Endothelial cell of umbilical vein (primary cell): ENCODE results near the gene MIXL1.

Experiments
- EZH2 ChIP-seq: IDR thresholded peaks from 2 replicates; pipeline ENCODE4 v1.6.1; 2012; ENCODE audit warnings: borderline replicate concordance, low read depth, mild to moderate bottlenecking, moderate library complexity, low read length, inconsistent platforms; ENCODE audit not compliant: severe bottlenecking
- FOS ChIP-seq: IDR thresholded peaks from 2 replicates; pipeline ENCODE4 v1.6.1; 2011; ENCODE audit warnings: mild to moderate bottlenecking, low read length, moderate library complexity, borderline replicate concordance; ENCODE audit not compliant: insufficient read depth
- MAX ChIP-seq: IDR thresholded peaks from 2 replicates; pipeline ENCODE4 v1.6.1; 2011; ENCODE audit not compliant: insufficient read depth, insufficient read length
- MYC ChIP-seq: IDR thresholded peaks from one replicate; pipeline ENCODE4 v1.6.1; 2011; ENCODE audit warnings: mild to moderate bottlenecking, low read depth, low read length
- POLR2A ChIP-seq: IDR thresholded peaks from 2 replicates; pipeline ENCODE4 v1.6.1; 2012; ENCODE audit warnings: low read depth, mild to moderate bottlenecking, control low read depth, low read length
- POLR2AphosphoS5 ChIP-seq: IDR thresholded peaks from 2 replicates; pipeline ENCODE4 v1.6.1; 2012; ENCODE audit warnings: low read depth, mild to moderate bottlenecking, control low read depth, low read length, moderate library complexity; ENCODE audit not compliant: insufficient read depth
- TF ChIP-seq, protein P1 (sequence below), 2 donors: IDR thresholded peaks; 1 replicate in 1 of 2; 2 replicates in 1 of 2; pipeline ENCODE4 v1.5.1; 2011; ENCODE audit warnings: low read length in 2 of 2, mild to moderate bottlenecking in 2 of 2, moderate library complexity in 2 of 2, control low read depth in 1 of 2, inconsistent platforms in 1 of 2, low read depth in 1 of 2; ENCODE audit not compliant: insufficient read depth in 1 of 2; ENCODE audit errors: extremely low read depth in 1 of 2

DNA sequence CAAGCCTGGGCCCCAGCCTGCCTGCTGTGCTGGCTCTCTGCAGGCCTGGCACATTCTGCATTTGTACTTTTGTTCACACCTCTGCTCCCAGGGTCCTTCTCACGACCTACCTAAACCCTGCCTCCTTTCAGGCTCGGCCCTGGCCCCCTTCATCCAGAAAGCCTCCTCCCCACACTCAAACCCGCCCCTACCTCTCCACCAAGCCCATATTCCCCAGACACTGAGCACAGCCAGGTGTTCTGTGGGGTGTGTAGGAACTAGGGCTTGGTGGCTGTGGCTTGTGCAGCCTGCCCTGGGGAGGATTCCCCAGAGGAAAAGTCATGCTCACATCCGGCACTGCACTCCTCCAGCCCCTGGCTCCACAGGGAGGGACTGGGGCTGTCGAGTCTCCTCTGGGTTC lies 8.2 kb upstream of the MIXL1 start:
- TF ChIP-seq, protein P1, sequence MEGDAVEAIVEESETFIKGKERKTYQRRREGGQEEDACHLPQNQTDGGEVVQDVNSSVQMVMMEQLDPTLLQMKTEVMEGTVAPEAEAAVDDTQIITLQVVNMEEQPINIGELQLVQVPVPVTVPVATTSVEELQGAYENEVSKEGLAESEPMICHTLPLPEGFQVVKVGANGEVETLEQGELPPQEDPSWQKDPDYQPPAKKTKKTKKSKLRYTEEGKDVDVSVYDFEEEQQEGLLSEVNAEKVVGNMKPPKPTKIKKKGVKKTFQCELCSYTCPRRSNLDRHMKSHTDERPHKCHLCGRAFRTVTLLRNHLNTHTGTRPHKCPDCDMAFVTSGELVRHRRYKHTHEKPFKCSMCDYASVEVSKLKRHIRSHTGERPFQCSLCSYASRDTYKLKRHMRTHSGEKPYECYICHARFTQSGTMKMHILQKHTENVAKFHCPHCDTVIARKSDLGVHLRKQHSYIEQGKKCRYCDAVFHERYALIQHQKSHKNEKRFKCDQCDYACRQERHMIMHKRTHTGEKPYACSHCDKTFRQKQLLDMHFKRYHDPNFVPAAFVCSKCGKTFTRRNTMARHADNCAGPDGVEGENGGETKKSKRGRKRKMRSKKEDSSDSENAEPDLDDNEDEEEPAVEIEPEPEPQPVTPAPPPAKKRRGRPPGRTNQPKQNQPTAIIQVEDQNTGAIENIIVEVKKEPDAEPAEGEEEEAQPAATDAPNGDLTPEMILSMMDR (IDR thresholded peaks at IDR 0.05; ENCODE audit: extremely low read depth in 1 of 2, insufficient read depth in 1 of 2, low read depth in 1 of 2, low read length in 2 of 2) = no peak
- no peak for TF ChIP-seq EZH2
- TF ChIP-seq POLR2A = no peak
- TF ChIP-seq FOS = no peak
- no peak for TF ChIP-seq POLR2AphosphoS5
- TF ChIP-seq MYC = no peak
- TF ChIP-seq MAX = no peak
